HG03354 (cell line): ENCODE results near the gene RTN4RL1.

ENCODE experiments used
- ATAC-seq: cut with Tn5 transposase; IDR thresholded peaks from one replicate; pipeline ENCODE4 v1.9.1; 2021; ENCODE audit warnings: mild to moderate bottlenecking; ENCODE audit not compliant: unreplicated experiment, poor library complexity, severe bottlenecking

RTN4RL1 gene

DNA sequence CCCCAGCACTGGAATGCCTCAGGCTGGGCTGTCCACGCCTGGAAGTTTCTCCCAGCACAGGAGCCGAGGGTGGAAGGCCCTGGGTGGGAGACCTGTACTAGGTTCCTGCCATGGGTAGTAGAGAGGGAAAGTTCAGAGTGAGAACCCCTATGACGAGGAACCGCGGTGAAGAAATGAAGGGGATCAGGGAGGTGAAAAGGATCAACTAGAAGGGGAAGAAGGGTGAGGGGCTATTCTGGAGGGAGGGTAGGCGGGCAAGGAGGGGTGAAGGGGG lies 35.2 kb upstream of the RTN4RL1 start:
- ATAC-seq: no peak

DNA sequence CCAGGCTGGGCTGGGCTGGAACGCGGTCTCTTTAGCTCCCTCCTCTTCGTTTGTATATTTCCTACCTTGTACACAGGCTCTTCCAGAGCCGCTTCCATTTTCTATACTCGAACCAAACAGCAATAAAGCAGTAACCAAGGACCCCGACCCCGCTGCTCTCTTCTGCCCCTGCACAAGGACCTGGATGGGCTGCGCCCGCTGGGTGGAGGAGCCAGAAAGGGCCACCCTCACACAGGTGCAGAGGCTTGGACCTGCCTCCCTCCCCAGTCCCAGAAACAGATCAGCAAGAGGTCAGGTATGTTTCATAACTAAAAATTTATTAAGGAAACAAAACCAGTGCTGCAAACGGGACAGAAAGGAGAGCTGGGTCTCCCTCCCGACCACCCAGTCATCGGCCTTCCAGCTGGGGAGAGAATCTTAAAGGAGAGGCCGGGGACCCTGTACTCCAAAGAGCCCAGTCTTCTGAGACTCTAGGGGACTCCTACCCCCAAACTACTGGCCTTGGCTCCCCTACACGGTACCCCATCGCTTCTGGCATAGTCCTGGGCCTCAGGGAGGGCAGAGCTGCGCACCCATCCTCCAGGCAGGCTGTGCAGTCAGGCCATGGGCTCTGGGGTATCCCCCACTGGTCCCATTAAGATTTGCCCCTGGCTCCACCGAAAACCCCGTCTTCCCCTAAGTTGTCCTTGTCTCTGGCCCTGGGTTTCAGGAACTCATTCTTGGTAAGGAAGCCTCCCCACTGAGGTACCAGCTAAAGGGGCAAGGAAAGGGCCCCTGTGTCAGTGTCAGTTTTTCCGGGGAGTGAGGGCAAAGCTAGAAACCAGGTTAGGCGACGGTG lies 34.6 kb upstream of the RTN4RL1 start:
- ATAC-seq: no peak

DNA sequence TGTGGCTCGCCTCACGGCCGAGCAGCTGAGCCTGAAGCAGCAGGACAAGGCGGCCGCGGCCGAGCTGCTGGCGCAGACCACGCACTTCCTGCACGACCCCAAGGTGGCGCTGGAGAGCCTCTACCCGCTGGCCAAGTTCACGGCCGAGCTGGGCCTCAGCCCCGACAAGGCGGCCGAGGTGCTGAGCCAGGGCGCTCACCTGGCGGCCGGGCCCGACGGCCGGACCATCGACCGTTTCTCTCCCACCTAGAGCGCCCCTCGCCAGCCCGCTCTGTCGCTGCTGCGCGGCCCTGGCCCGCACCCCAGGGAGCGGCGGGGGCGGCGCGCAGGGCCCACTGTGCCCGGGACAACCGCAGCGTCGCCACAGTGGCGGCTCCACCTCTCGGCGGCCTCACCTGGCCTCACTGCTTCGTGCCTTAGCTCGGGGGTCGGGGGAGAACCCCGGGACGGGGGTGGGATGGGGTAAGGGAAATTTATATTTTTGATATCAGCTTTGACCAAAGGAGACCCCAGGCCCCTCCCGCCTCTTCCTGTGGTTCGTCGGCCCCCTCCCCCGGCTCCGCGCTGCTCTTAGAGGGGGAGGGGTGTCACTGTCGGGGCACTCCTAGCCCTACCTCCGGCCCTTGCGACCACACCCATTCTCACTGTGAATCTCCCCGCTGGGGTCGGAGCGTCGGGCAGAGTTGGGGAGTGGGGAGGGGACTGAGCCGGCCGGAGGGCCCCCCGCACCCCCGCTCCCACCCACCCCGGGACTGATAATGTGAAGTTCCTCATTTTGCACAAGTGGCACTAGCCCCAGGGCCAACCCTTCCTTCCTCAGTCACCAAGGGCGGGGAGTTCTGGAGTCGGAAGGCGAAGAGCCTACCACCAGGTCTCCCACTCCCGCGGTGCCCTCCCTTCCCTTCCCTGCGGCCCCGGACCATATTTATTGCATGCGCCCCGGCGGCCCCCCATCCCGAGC lies 33.7 kb upstream of the RTN4RL1 start:
- no peak for ATAC-seq

DNA sequence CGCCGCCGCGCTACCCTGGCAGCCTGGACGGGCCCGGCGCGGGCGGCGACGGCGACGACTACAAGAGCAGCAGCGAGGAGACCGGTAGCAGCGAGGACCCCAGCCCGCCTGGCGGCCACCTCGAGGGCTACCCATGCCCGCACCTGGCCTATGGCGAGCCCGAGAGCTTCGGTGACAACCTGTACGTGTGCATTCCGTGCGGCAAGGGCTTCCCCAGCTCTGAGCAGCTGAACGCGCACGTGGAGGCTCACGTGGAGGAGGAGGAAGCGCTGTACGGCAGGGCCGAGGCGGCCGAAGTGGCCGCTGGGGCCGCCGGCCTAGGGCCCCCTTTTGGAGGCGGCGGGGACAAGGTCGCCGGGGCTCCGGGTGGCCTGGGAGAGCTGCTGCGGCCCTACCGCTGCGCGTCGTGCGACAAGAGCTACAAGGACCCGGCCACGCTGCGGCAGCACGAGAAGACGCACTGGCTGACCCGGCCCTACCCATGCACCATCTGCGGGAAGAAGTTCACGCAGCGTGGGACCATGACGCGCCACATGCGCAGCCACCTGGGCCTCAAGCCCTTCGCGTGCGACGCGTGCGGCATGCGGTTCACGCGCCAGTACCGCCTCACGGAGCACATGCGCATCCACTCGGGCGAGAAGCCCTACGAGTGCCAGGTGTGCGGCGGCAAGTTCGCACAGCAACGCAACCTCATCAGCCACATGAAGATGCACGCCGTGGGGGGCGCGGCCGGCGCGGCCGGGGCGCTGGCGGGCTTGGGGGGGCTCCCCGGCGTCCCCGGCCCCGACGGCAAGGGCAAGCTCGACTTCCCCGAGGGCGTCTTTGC lies 32.8 kb upstream of the RTN4RL1 start:
- no peak for ATAC-seq

DNA sequence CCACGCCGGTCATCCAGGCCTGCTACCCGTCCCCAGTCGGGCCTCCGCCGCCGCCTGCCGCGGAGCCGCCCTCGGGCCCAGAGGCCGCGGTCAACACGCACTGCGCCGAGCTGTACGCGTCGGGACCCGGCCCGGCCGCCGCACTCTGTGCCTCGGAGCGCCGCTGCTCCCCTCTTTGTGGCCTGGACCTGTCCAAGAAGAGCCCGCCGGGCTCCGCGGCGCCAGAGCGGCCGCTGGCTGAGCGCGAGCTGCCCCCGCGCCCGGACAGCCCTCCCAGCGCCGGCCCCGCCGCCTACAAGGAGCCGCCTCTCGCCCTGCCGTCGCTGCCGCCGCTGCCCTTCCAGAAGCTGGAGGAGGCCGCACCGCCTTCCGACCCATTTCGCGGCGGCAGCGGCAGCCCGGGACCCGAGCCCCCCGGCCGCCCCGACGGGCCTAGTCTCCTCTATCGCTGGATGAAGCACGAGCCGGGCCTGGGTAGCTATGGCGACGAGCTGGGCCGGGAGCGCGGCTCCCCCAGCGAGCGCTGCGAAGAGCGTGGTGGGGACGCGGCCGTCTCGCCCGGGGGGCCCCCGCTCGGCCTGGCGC lies 32.1 kb upstream of the RTN4RL1 start:
- no peak for ATAC-seq

DNA sequence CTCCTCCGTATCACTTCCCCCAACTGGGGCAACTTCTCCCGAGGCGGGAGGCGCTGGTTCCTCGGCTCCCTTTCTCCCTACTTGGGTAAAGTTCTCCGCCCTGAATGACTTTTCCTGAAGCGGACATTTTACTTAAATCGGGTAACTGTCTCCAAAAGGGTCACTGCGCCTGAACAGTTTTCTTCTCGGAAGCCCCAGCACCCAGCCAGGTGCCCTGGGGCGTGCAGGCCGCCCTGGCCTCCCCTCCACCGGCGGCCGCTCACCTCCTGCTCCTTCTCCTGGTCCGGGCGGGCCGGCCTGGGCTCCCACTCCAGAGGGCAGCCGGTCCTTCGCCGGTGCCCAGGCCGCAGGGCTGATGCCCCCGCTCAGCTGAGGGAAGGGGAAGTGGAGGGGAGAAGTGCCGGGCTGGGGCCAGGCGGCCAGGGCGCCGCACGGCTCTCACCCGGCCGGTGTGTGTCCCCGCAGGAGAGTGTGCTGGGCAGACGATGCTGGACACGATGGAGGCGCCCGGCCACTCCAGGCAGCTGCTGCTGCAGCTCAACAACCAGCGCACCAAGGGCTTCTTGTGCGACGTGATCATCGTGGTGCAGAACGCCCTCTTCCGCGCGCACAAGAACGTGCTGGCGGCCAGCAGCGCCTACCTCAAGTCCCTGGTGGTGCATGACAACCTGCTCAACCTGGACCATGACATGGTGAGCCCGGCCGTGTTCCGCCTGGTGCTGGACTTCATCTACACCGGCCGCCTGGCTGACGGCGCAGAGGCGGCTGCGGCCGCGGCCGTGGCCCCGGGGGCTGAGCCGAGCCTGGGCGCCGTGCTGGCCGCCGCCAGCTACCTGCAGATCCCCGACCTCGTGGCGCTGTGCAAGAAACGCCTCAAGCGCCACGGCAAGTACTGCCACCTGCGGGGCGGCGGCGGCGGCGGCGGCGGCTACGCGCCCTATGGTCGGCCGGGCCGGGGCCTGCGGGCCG lies 31.4 kb upstream of the RTN4RL1 start:
- no peak for ATAC-seq

DNA sequence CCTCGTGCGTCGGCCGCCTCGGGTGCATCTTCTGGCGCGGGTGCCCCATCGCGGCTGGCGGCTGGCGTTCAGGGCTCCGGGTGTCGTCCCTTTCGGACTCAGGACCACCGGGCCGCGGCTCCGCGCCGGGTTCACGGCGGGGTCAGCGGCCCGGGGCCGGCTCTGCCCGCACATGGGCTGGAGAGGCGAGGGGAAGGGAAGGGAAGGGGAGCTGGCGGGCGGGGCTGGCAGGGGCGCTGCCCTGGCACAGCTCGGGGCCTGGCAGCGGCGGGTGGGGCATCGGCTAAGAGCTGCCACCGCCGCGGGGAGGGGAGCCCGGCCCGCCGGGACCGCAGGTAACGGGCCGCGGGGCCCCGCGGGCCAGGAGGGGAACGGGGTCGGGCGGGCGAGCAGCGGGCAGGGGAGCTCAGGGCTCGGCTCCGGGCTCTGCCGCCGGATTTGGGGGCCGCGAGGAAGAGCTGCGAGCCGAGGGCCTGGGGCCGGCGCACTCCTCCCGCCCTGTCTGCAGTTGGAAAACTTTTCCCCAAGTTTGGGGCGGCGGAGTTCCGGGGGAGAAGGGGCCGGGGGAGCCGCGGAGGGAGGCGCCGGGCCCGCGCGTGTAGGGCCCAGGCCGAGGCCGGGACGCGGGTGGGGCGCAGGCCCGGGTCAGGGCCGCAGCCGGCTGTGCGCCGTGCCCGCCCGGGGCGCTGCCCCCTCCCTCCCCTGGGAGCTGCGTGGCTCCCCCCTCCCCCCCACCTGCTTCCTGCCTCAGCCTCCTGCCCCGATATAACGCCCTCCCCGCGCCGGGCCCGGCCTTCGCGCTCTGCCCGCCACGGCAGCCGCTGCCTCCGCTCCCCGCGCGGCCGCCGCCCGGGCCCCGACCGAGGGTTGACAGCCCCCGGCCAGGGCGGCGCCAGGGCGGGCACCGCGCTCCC lies 30.4 kb upstream of the RTN4RL1 start:
- no peak for ATAC-seq

DNA sequence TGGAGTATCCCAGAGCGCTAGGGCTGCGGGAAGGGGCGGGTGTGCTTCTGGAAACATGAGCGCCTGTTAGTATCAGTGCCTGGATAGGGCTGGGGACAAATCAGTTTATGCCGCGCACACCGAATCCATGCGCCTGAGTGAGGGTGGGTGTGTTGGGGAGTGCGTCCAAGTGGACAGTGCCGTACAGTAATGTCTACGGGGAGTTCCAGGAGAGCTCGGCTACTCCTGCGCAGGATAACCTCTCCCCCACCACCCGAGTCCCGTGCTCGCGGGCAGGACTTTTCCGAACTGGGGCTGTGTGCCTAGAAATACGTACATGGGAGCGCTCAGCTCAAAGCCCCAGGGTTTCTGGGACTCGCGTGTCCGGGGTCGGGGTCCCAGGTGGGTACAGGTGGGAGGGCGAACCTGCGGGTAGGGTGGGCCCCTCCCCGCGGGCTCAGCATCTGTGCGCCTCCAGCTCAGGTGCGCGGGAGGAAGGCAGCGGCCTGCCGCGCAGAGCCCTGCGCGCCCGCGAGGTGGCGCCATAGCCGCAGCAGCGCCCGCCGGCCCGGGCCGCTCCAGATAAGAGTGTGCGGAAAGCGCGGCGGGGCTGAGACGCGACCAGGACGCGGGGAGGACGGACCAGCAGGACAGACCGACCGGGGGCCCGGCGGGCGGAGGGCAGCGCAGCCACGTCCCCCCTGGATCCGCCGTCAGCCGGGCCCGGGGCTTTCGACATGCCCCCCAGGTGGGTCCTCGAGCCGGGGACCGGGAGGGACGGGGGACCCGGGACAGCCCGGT lies 29.6 kb upstream of the RTN4RL1 start, which contains the start of gene HIC1:
Gene HIC1, plus strand, starts transcription at position 592 of the 780 bp plus-strand sequence. CDS start 1,588 bp downstream, outside the sequence.
- peak; percentile 38 for ATAC-seq

DNA sequence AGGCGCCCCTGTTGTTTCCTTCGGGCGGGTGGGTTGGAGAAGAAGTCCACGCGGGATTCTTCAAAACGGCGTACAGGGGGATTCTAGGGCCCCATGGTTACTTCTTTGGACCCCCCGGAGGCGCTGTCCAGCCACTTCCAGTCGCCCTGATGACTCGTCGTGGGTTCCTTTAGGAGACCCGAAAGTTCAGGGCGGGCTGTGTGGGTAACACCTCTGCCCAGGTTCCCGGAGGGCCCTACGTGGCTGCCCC lies 29.1 kb upstream of the RTN4RL1 start:
- ATAC-seq: no peak

DNA sequence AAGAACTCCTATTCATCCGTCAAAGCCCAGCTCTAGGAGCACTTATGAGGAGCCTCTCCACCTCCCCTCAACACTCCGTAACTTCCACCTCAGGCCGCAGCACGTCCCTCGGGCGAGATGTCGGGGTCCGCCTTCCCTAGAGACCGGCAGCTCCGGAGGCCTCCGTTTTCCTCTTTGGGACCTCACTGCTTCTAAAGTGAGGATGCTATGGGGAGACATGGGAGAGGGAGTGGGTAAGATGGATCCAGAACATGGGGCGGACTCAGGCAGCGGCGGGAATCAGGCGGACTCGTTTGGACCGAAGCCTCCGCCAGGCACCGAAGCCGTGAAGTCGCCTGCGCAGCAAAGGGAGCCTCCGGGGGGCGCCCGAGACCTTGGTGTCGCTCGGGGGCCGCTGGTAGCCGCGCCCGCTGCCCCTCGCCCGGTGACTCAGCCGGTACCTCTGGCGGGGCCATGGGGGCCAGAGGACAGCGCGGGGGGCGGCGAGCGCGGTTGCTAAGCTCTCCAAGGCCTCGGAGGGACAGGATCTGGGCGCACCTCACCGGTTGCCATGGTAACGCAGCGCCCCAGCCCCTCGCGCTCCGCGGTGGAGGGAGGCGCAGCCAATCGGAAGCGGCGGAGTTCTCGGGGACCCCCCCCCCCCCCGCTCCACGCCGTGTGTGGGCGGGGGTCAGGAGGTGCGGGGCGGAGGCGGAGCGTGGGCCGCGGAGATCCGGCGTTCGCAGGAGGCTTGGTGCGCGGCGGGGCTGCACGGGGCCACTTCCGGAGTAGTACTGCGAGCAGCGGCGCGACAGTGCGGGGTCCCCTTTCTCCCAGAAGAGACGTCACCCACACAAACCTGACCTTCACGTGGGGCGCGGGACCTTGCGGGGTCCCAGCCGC lies 28.5 kb upstream of the RTN4RL1 start:
- ATAC-seq: no peak

DNA sequence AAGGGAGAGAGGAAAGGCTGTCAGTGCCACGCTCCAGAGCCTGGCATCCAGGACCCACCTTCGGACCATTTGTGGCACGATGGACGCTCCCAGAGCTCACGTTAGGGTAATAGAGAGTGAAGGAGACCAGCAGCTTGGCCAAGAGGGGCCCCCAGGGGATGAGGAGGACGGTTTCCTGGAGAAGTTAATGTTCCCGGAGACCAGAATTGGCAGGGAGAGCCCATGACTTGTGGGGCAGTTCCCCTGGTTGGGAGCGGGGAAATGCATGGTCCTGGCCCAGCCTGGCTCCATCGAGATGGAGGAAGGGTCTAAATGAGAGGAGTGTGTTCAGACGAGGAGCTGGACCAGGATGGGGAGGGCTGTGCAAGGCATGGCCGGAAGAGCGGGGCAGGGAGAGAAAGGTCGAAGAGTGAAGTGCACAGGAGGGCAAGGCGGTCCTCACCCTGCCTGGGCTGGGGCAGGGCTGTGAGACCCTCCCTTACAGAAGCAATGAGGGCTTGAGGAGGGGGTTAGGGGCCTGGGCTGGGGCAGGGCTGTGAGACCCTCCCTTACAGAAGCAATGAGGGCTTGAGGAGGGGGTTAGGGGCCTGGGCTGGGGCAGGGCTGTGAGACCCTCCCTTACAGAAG lies 26.9 kb upstream of the RTN4RL1 start:
- ATAC-seq: no peak

DNA sequence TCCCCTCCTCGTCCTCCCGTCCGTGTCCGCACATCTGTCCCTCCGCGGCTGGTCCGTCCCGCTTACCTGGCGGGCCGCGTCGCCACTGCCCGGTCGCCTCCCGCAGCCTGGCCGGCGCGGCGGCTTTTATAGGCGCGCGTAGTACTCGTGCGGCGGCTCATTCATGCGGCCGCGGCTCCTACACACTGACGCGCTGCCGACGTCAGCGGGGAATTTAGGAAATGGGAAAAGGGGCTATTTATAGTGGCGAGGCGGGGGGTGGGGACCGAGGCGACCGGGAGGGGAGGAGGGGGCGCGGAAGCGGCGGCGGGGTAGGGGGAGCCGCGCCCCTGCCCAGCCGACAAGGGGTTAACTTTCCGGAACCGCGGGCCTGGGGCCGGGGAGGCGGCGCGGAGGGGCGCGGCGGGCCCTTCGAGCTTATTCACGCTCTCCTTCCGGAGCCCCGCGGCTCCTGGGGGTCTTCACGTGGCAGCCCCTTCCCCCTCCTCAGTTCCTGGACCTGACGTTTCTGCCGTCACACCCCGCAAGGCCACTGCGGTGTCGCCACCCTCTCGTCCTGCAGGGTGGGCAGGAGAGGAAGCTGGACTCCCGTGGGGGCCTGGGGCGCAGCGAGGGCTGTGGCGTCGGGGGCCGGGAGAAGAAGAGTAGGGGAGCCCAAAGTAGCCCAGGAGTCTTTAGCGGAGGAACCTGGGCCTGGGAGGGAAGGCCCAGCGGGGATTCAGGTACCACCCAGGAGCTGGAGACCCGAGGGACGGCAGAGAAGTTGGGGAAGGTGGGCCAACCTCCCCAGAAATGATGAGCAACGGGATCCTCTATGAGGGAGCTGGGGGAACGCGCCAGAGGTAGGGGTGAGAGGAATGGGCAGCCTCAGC lies 26.2 kb upstream of the RTN4RL1 start:
- no peak for ATAC-seq

DNA sequence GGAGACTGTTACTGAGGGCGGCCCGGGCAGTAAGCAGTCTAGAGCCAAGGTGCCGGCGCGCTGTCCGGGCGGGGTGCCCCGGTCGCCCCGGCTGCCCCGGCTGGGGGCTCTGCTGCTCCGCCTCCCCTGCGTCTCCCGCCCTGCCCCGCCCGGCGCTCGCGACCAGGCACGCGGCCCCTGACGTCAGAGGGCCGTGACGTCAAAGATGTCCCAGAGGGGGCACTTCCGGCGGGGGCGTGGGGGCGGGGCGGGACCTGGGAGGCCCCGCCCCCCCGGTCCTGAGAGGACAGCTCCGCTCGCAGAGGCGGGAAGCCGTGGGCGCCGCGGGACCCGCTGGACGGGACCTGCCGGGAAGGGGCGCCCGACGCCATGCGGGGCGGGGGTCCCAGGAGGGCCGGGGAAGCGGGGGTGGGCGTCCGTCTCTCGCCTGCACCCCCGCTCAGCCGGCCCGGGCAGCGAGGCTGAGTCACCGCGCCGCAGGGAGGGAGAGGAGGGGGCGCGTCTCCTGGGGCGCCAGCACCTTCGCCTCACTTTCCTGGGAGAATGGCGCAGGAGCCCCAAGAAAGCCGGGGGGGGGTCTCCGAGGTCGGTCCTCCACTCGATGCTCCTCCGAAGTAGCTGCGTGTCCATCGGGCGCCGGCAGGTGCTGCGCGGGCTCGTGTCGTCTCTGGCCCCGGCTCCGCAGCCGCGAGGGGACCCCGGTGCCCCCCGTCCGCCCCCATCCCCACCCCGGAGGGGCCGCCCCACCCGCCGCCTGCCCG lies 25.3 kb upstream of the RTN4RL1 start:
- peak; percentile 8 for ATAC-seq
